HEK293T (cell line): ENCODE measurements around the gene MFRP.
"Not testable (repeated sequence)": the region's sequence is repeated elsewhere in the genome, so short reads cannot be mapped to it uniquely, and the experiment has no call there.

Source experiments
- CTCF ChIA-PET: fragments of 350-600 bp; formaldehyde crosslinking; extraction: SDS; loops from one replicate; lab custom pipeline; 2021; ENCODE audit warnings: antibody characterized with exemption, inconsistent platforms; lab: Yijun Ruan, JAX
- POLR2A ChIA-PET: fragments of 350-600 bp; formaldehyde crosslinking; extraction: SDS; loops from one replicate; lab custom pipeline; 2020; ENCODE audit warnings: antibody characterized with exemption, inconsistent platforms; lab: Yijun Ruan, JAX
- DNase-seq: peaks from one replicate; pipeline ENCODE4 v3.0.0; 2012; ENCODE audit warnings: mixed read lengths; ENCODE audit errors: extremely low spot score
- ARNT ChIP-seq: fragments of 450-650 bp; IDR thresholded peaks from 2 replicates; pipeline ENCODE4 v1.6.1; 2017; ENCODE audit warnings: mild to moderate bottlenecking
- BHLHE40 ChIP-seq: fragments of 450-650 bp; IDR thresholded peaks from 2 replicates; pipeline ENCODE4 v1.6.1; 2016; ENCODE audit warnings: mild to moderate bottlenecking, moderate library complexity, borderline replicate concordance
- CTBP1 ChIP-seq: fragments of 450-650 bp; IDR thresholded peaks from 2 replicates; pipeline ENCODE4 v1.6.1; 2016; ENCODE audit warnings: borderline replicate concordance
- ELF4 ChIP-seq: fragments of 450-650 bp; IDR thresholded peaks from 2 replicates; pipeline ENCODE4 v1.6.1; 2017; ENCODE audit warnings: antibody characterized with exemption
- FOXA1 ChIP-seq: fragments of 450-650 bp; IDR thresholded peaks from 2 replicates; pipeline ENCODE4 v1.6.1; 2016; ENCODE audit warnings: mild to moderate bottlenecking
- FOXK2 ChIP-seq: fragments of 450-650 bp; IDR thresholded peaks from 2 replicates; pipeline ENCODE4 v1.6.1; 2016; ENCODE audit warnings: mild to moderate bottlenecking
- FOXM1 ChIP-seq: fragments of 450-650 bp; IDR thresholded peaks from 2 replicates; pipeline ENCODE4 v1.6.1; 2017; ENCODE audit warnings: mild to moderate bottlenecking, borderline replicate concordance
- HDGF ChIP-seq: fragments of 450-650 bp; IDR thresholded peaks from 2 replicates; pipeline ENCODE4 v1.6.1; 2017; ENCODE audit warnings: antibody characterized with exemption, borderline replicate concordance
- L3MBTL2 ChIP-seq: fragments of 450-650 bp; conservative IDR thresholded peaks from 2 replicates; pipeline ENCODE4 v1.6.1; 2016; ENCODE audit warnings: mild to moderate bottlenecking
- LEF1 ChIP-seq: fragments of 450-650 bp; IDR thresholded peaks from 2 replicates; pipeline ENCODE4 v1.6.1; 2017; ENCODE audit warnings: mild to moderate bottlenecking, borderline replicate concordance
- NFRKB ChIP-seq: fragments of 450-650 bp; IDR thresholded peaks from 2 replicates; pipeline ENCODE4 v1.6.1; 2016; ENCODE audit warnings: mild to moderate bottlenecking, moderate library complexity
- PKNOX1 ChIP-seq: fragments of 450-650 bp; IDR thresholded peaks from 2 replicates; pipeline ENCODE4 v1.6.1; 2016
- SP1 ChIP-seq: fragments of 450-650 bp; IDR thresholded peaks from 2 replicates; pipeline ENCODE4 v1.6.1; 2017
- SUZ12 ChIP-seq: fragments of 450-650 bp; IDR thresholded peaks from 2 replicates; pipeline ENCODE4 v1.6.1; 2016; ENCODE audit warnings: mild to moderate bottlenecking
- TARDBP ChIP-seq: fragments of 450-650 bp; IDR thresholded peaks from 2 replicates; pipeline ENCODE4 v1.6.1; 2016
- ZNF384 ChIP-seq: fragments of 450-650 bp; IDR thresholded peaks from 2 replicates; pipeline ENCODE4 v1.6.1; 2016

Gene MFRP

GRCh38 chr11:119346605-119347004 is at the start of gene MFRP:
Gene MFRP, minus strand, starts transcription at chr11:119346705. Its CDS starts 192 bp downstream, at chr11:119346513.
- no peak for DNase-seq
- CTCF ChIA-PET: no interaction called here
- TF ChIP-seq L3MBTL2: no peak
- TF ChIP-seq SP1: no peak
- no peak for TF ChIP-seq SUZ12
- no peak for TF ChIP-seq LEF1
- POLR2A ChIA-PET: no interaction called here

- ChIA-PET CTCF (interaction anchor here (0.7 to 1.1 kb wide), 2 partner anchors 10 to 12 kb away, joined by 3 read pairs; no protein-coding TSS in a partner anchor), POLR2A (no interaction called here)
- DNase-seq: peak; percentile 1
- TF ChIP-seq TARDBP: no peak
- TF ChIP-seq ELF4: no peak
- no peak for TF ChIP-seq NFRKB
- no peak for TF ChIP-seq ARNT
- no peak for TF ChIP-seq FOXA1
Measured at GRCh38 chr11:119391275-119391674, 44.8 kb upstream of the MFRP start.

- no peak for TF ChIP-seq L3MBTL2
- TF ChIP-seq FOXA1: no peak
- TF ChIP-seq HDGF: no peak
- no peak for TF ChIP-seq BHLHE40
- TF ChIP-seq PKNOX1: no peak
- no peak for TF ChIP-seq CTBP1
- TF ChIP-seq NFRKB: no peak
- TF ChIP-seq ZNF384: no peak
- TF ChIP-seq ARNT: no peak
- ChIA-PET CTCF (interaction anchor here (0.6 to 1.0 kb wide), 3 partner anchors 9 to 64 kb away, joined by 3 to 5 read pairs (median 3); partner anchors contain the start of gene USP2), POLR2A (interaction anchor here (0.7 kb wide), 1 partner anchor 294 kb away, joined by 3 read pairs; a partner anchor contains a TSS)
- peak; percentile 45 for DNase-seq
Measured at GRCh38 chr11:119389611-119390254, 43.2 kb upstream of the MFRP start.

- CTCF ChIA-PET: no interaction called here
- TF ChIP-seq CTBP1 (no peak), TARDBP (no peak), ARNT (no peak), FOXM1 (no peak), LEF1 (no peak), PKNOX1 (no peak), ELF4 (no peak), FOXK2 (no peak), NFRKB (no peak), FOXA1 (no peak), L3MBTL2 (no peak), BHLHE40 (no peak)
- POLR2A ChIA-PET: no interaction called here
- DNase-seq: peak; percentile 1
Measured at GRCh38 chr11:119388103-119388502, 41.6 kb upstream of the MFRP start.

GRCh38 chr11:119384332-119384731 is 37.8 kb upstream of the MFRP start:
- TF ChIP-seq HDGF: no peak
- TF ChIP-seq FOXM1: no peak
- TF ChIP-seq BHLHE40: no peak
- no peak for TF ChIP-seq FOXK2
- peak; percentile 53 for TF ChIP-seq PKNOX1
- TF ChIP-seq TARDBP: no peak
- TF ChIP-seq ARNT: no peak
- ChIA-PET POLR2A (no interaction called here), CTCF (no interaction called here)
- peak; percentile 3 for DNase-seq

- CTCF ChIA-PET: interaction anchor here (0.6 to 0.8 kb wide), 2 partner anchors 35 to 176 kb away, joined by 3 read pairs; partner anchors contain the start of gene CBL
- DNase-seq, POLR2A ChIA-PET: not testable (repeated sequence)
Measured at GRCh38 chr11:119382513-119382912, 36.0 kb upstream of the MFRP start.

GRCh38 chr11:119382101-119382500 is 35.6 kb upstream of the MFRP start:
- no peak for TF ChIP-seq ARNT
- TF ChIP-seq SP1: no peak
- TF ChIP-seq FOXM1: no peak
- TF ChIP-seq BHLHE40: no peak
- TF ChIP-seq ELF4: no peak
- TF ChIP-seq CTBP1: no peak
- TF ChIP-seq SUZ12: no peak
- no peak for TF ChIP-seq L3MBTL2
- no peak for TF ChIP-seq FOXA1
- no peak for TF ChIP-seq TARDBP
- TF ChIP-seq NFRKB: no peak
- ChIA-PET CTCF (interaction anchor here (0.6 to 1.9 kb wide), 3 partner anchors 34 to 176 kb away, joined by 3 to 4 read pairs (median 3); partner anchors contain the start of gene CBL), POLR2A (no interaction called here)
- peak; percentile 8 for DNase-seq
